ENCODE results near the gene ROPN1.
"Not testable (repeated sequence)": the region's sequence is repeated elsewhere in the genome, so short reads cannot be mapped to it uniquely, and the experiment has no call there.

The ROPN1 gene

DNA sequence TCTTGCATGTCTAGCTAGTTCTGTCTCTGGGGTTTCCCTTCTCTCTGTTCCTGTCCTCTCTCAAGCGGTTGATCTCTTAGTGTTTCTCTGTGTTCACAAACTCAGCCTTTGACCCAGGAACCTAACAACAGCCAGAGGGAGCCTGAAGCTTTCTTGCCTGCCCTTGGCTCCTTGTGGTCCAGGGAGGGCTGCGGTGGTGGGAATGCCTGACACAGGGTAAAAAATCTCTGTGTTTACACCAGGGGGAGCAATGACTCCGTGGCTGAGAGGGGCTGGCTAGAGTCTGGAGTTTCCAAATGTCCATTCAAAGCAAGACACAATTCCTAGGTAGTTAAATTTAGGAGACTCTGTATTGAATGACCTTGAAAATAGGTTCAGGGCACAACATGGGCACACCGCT lies 24.6 kb upstream of the ROPN1 start:
- not testable (repeated sequence) for H3K27ac Mint-ChIP-seq, ATAC-seq

DNA sequence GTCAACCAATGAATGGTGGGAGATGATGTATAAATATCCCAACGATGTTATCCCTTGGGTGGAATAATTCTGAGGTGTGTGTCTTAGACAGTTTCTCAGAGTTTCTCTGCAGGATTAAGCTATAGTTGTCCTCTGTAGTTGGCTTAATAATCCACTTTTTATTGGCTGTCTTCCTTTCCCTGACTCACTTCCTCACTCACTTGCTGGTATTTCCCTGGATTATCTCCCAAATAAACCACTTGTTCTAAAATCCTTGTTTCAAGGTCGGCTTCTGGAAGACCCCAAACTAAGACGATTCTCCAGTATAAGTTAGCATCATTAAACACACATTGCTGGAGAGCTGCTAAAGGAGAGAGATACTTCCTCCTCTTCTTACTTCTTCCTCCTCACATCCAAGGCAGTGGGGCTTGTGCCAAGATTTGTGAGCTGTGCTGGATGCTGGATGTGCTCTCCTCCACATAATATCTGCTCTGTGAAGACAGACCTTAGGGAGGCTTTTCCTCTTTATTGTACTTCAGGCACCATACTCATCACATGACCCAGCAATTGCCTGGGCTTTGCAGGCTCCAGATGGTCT lies 22.5 kb upstream of the ROPN1 start:
- no peak for ATAC-seq
- Mint-ChIP-seq H3K27ac (no peak overlapping the region), H3K4me1 (no peaks in the 10 kb centered on the region), H3K4me3 (no peak overlapping the region), H3K9me3 (no peaks in the 10 kb centered on the region), H3K27me3 (peaks cover 38% of the 10 kb centered on the region), H3K36me3 (no peaks in the 10 kb centered on the region)

More for the DNA sequence above, 24.6 kb upstream of the ROPN1 start:
- H3K27me3 Mint-ChIP-seq, result peaks cover 36% of the 10 kb centered on the region
- H3K9me3 Mint-ChIP-seq, H3K4me1 Mint-ChIP-seq, H3K4me3 Mint-ChIP-seq, H3K36me3 Mint-ChIP-seq: not testable (repeated sequence)

DNA sequence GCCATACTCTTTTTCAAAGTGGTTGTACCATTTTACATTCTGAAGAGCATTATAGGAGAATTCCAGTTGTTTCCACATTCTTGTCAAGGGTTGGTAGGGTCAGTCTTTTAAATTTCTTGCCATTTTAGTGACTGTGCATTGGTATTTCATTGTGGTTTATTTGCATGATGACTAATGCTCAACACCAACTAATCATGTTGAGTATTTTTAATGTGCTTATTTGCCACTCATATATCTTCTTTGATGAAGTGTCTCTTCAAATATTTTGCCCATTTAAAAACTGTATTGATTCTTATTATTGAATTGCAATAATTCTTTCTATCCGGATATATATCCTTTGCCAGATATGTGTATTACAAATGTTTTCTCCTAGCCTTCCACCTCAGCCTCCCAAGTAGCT lies 16.4 kb upstream of the ROPN1 start:
- H3K4me1 Mint-ChIP-seq, H3K4me3 Mint-ChIP-seq, H3K36me3 Mint-ChIP-seq, H3K9me3 Mint-ChIP-seq, H3K27ac Mint-ChIP-seq, ATAC-seq: not testable (repeated sequence)
- H3K27me3 Mint-ChIP-seq, result peaks cover 59% of the 10 kb centered on the region

GRCh38 chr3:124007186-124007585 lies 15.3 kb upstream of the ROPN1 start:
- ATAC-seq, result peak; percentile 64

GRCh38 chr3:124002405-124003079 lies 10.6 kb upstream of the ROPN1 start:
- not testable (repeated sequence) for H3K27ac Mint-ChIP-seq, H3K4me1 Mint-ChIP-seq, H3K4me3 Mint-ChIP-seq, H3K36me3 Mint-ChIP-seq, H3K9me3 Mint-ChIP-seq, ATAC-seq
- peaks cover 66% of the 10 kb centered on the region for H3K27me3 Mint-ChIP-seq

More at GRCh38 chr3:124007186-124007585, 15.3 kb upstream of the ROPN1 start:
- Mint-ChIP-seq H3K4me3 (no peak overlapping the region), H3K36me3 (no peaks in the 10 kb centered on the region), H3K9me3 (no peaks in the 10 kb centered on the region), H3K27ac (no peak overlapping the region), H3K4me1 (no peaks in the 10 kb centered on the region), H3K27me3 (peaks cover 68% of the 10 kb centered on the region)

GRCh38 chr3:124001366-124001765 lies 9.4 kb upstream of the ROPN1 start:
- peaks cover 58% of the 10 kb centered on the region for H3K27me3 Mint-ChIP-seq
- H3K27ac Mint-ChIP-seq, H3K9me3 Mint-ChIP-seq, H3K36me3 Mint-ChIP-seq, H3K4me3 Mint-ChIP-seq, ATAC-seq, H3K4me1 Mint-ChIP-seq: not testable (repeated sequence)

DNA sequence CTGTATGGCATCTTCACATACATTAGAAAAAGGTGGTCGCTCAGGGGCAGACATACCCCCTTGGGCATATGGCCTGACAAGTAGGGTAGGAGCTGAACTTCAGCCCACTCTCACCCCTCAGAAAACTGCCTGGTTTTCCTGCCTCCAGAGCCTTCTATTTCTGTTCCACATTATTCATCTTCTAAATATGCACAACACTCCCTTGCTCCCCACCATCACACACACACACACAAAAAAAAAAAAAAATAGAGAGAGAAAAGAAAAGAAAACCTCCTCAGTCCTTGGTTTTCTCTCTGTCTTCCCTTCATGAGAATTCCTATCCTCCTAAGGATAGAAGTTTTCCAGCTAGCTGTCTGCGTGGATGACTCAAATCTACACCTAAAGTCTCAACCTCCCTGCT lies 5.6 kb upstream of the ROPN1 start:
- ATAC-seq, result no peak
- Mint-ChIP-seq H3K9me3 (peaks cover 3% of the 10 kb centered on the region), H3K4me1 (no peaks in the 10 kb centered on the region), H3K27ac (no peak overlapping the region), H3K27me3 (peaks cover 22% of the 10 kb centered on the region), H3K4me3 (no peak overlapping the region), H3K36me3 (no peaks in the 10 kb centered on the region)

DNA sequence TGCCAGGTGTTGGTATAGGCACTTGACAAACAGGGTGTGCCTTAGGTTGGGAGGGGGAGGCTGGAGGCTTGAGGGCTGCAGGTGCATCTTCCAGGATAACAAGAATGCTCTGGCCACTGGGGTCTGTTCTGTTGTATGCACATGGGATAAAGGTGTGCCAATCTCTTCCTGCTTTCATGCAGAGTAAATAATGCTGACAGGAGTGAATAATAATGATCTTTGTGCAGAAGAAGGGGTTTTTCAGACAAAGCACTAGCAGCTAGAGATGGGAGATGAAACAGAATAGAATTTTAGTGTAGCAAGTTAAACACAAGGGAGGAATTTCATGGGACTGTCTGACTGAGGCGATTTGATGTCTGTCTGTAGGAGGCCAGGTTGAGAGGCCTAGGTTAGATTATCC lies 1.9 kb upstream of the ROPN1 start:
- no peak overlapping the region for H3K4me3 Mint-ChIP-seq
- no peak for ATAC-seq
- H3K36me3 Mint-ChIP-seq, result no peaks in the 10 kb centered on the region
- no peaks in the 10 kb centered on the region for H3K4me1 Mint-ChIP-seq
- no peak overlapping the region for H3K27ac Mint-ChIP-seq
- peaks cover 36% of the 10 kb centered on the region for H3K27me3 Mint-ChIP-seq
- H3K9me3 Mint-ChIP-seq, result peaks cover 3% of the 10 kb centered on the region

DNA sequence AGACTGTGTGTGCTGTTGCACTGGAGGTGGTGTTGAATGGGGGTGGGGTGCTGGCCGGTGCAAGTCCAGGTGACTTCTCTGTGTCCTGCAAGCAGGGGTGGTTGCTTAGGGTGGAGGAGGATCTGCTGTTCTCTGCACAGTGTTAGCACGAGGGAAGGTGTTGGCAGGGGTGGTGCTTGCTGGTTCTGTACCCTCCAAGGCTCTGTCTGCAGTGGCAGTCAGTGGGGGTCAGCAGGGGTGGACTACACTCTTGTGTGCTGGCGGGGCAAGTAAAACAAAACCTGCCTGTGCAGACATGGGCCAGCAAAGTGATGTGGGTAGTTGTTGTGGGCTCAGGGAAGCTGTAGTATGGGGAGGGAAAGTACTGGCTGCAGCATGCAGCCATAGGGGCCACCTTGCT lies 5.5 kb downstream of the ROPN1 start:
- no peaks in the 10 kb centered on the region for H3K4me1 Mint-ChIP-seq
- no peak overlapping the region for H3K4me3 Mint-ChIP-seq
- peak; percentile 40 for ATAC-seq
- no peaks in the 10 kb centered on the region for H3K9me3 Mint-ChIP-seq
- H3K27me3 Mint-ChIP-seq, result peaks cover 65% of the 10 kb centered on the region
- no peaks in the 10 kb centered on the region for H3K36me3 Mint-ChIP-seq
- H3K27ac Mint-ChIP-seq, result no peak overlapping the region

GRCh38 chr3:123984957-123985356 lies 7.0 kb downstream of the ROPN1 start:
- no peaks in the 10 kb centered on the region for H3K36me3 Mint-ChIP-seq
- no peak overlapping the region for H3K4me3 Mint-ChIP-seq
- no peak overlapping the region for H3K27ac Mint-ChIP-seq
- H3K4me1 Mint-ChIP-seq, result no peaks in the 10 kb centered on the region
- H3K27me3 Mint-ChIP-seq, result peaks cover 62% of the 10 kb centered on the region
- no peaks in the 10 kb centered on the region for H3K9me3 Mint-ChIP-seq
- no peak for ATAC-seq

- H3K4me1 Mint-ChIP-seq, result no peaks in the 10 kb centered on the region
- ATAC-seq, result no peak
- no peaks in the 10 kb centered on the region for H3K36me3 Mint-ChIP-seq
- no peaks in the 10 kb centered on the region for H3K9me3 Mint-ChIP-seq
- no peak overlapping the region for H3K27ac Mint-ChIP-seq
- no peak overlapping the region for H3K4me3 Mint-ChIP-seq
- peaks cover 62% of the 10 kb centered on the region for H3K27me3 Mint-ChIP-seq
Measured at GRCh38 chr3:123984350-123984749, 7.6 kb downstream of the ROPN1 start.

- not testable (repeated sequence) for H3K9me3 Mint-ChIP-seq, H3K4me1 Mint-ChIP-seq, ATAC-seq, H3K36me3 Mint-ChIP-seq, H3K4me3 Mint-ChIP-seq, H3K27ac Mint-ChIP-seq
- peaks cover 47% of the 10 kb centered on the region for H3K27me3 Mint-ChIP-seq
Measured at GRCh38 chr3:123981317-123981716, 10.6 kb downstream of the ROPN1 start.

- H3K36me3 Mint-ChIP-seq, result no peaks in the 10 kb centered on the region
- no peaks in the 10 kb centered on the region for H3K4me1 Mint-ChIP-seq
- ATAC-seq, result no peak
- H3K9me3 Mint-ChIP-seq, result no peaks in the 10 kb centered on the region
- no peak overlapping the region for H3K27ac Mint-ChIP-seq
- peaks cover 47% of the 10 kb centered on the region for H3K27me3 Mint-ChIP-seq
- no peak overlapping the region for H3K4me3 Mint-ChIP-seq
Measured at GRCh38 chr3:123980539-123980938, 11.4 kb downstream of the ROPN1 start.

- H3K4me3 Mint-ChIP-seq, H3K9me3 Mint-ChIP-seq, H3K27ac Mint-ChIP-seq, H3K36me3 Mint-ChIP-seq, H3K4me1 Mint-ChIP-seq: not testable (repeated sequence)
- ATAC-seq, result peak; percentile 72
- H3K27me3 Mint-ChIP-seq, result peaks cover 44% of the 10 kb centered on the region
Measured at GRCh38 chr3:123979525-123980501, 12.1 kb downstream of the ROPN1 start.

DNA sequence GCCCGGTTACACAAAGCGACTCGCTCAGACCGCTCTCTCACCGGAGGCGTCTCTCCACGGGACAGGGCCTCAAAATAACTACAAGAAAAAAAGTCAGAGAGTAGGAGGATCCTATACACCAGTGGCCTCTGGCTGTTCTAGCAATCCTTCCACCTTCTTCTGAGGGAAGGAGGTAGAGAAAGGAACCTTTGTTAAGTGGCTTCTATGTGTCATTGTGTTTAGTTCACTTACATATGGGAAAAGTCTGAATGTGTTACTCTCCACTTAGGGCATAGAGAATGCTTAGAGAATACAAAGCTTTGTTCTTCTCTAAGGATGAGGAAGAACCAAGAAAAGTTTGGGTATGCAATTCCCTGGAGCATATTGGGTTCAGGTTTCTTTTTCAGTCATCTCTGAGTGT lies 15.0 kb downstream of the ROPN1 start:
- not testable (repeated sequence) for H3K9me3 Mint-ChIP-seq, ATAC-seq, H3K4me1 Mint-ChIP-seq, H3K36me3 Mint-ChIP-seq, H3K27ac Mint-ChIP-seq, H3K4me3 Mint-ChIP-seq
- H3K27me3 Mint-ChIP-seq, result peaks cover 46% of the 10 kb centered on the region

Data from stimulated activated memory B cell treated with anti-CD40 and anti-IgM and Interleukin-4, amounts not matched to agents 10 μg/mL and 1 μg/mL and 100 μg/mL, for 72 hours (primary cell).